ENCODE data around the gene FNIP1. TPM values are rescaled to one million over a fixed set of nuclear protein-coding genes. Genes with fewer than 3 reads are reported as not detected.

FNIP1 gene
- total and polyA plus RNA-seq, 2 experiments from 2014 or later: 10.3 to 25.8 TPM

GRCh38 chr5:131630963-131631350 lies 165.9 kb downstream of the FNIP1 start:
- peak overlapping the region; percentile 43 for H3K27ac ChIP-seq
- peaks cover 35% of the 10 kb centered on the region for H3K4me1 ChIP-seq (ENCODE audit: insufficient read depth)
- in situ Hi-C loops (cut with MboI): no loop called here
- H3K4me3 ChIP-seq: no peak overlapping the region
- H3K27me3 ChIP-seq (replicated peaks; ENCODE audit: insufficient read depth): no peaks in the 10 kb centered on the region
- 44 to 48% methylated on average over 4 of the region's 4 CpGs for WGBS, 2 experiments (ENCODE audit: low coverage in 1 of 2, low lambda C conversion rate in 2 of 2, missing lambda C conversion rate in 2 of 2)
- no peak for TF ChIP-seq EZH2phosphoT487 (IDR thresholded peaks at IDR 0.05; ENCODE audit: insufficient read depth, low read depth)
- TF ChIP-seq EZH2 (IDR thresholded peaks at IDR 0.05; ENCODE audit: insufficient read depth, poor library complexity, severe bottlenecking): no peak
- no peaks in the 10 kb centered on the region for H3K9me3 ChIP-seq (ENCODE audit: low read depth)
- peaks cover 26% of the 10 kb centered on the region for H3F3A ChIP-seq (ENCODE audit: insufficient read depth)
- no peak overlapping the region for H2AFZ ChIP-seq
- H3K4me2 ChIP-seq (ENCODE audit: unreplicated experiment): peak overlapping the region; percentile 16
- peak; percentile 43 for DNase-seq
- H3K9me2 ChIP-seq (ENCODE audit: insufficient read depth): no peaks in the 10 kb centered on the region
- peaks cover 89% of the 10 kb centered on the region for H3K79me2 ChIP-seq (ENCODE audit: insufficient read depth)
- H3K36me3 ChIP-seq (ENCODE audit: low read depth): no peaks in the 10 kb centered on the region
- H3K9ac ChIP-seq: no peak overlapping the region
- no peaks in the 10 kb centered on the region for H4K20me1 ChIP-seq (ENCODE audit: insufficient read depth)

GRCh38 chr5:131630208-131630962 lies 166.4 kb downstream of the FNIP1 start:
- peaks cover 22% of the 10 kb centered on the region for H3F3A ChIP-seq (ENCODE audit: insufficient read depth)
- H3K9ac ChIP-seq: no peak overlapping the region
- H3K36me3 ChIP-seq (ENCODE audit: low read depth): no peaks in the 10 kb centered on the region
- no peaks in the 10 kb centered on the region for H3K9me2 ChIP-seq (ENCODE audit: insufficient read depth)
- no peak overlapping the region for H2AFZ ChIP-seq
- no peaks in the 10 kb centered on the region for H3K27me3 ChIP-seq (replicated peaks; ENCODE audit: insufficient read depth)
- H3K4me3 ChIP-seq: no peak overlapping the region
- peak overlapping the region; percentile 16 for H3K4me2 ChIP-seq (ENCODE audit: unreplicated experiment)
- H4K20me1 ChIP-seq (ENCODE audit: insufficient read depth): no peaks in the 10 kb centered on the region
- DNase-seq: no peak
- H3K9me3 ChIP-seq (ENCODE audit: low read depth): no peaks in the 10 kb centered on the region
- H3K27ac ChIP-seq: peak overlapping the region; percentile 43
- in situ Hi-C loops (cut with MboI): no loop called here
- H3K4me1 ChIP-seq (ENCODE audit: insufficient read depth): peaks cover 33% of the 10 kb centered on the region
- TF ChIP-seq EZH2 (IDR thresholded peaks at IDR 0.05; ENCODE audit: insufficient read depth, poor library complexity, severe bottlenecking) (no peak), EZH2phosphoT487 (IDR thresholded peaks at IDR 0.05; ENCODE audit: insufficient read depth, low read depth) (no peak)
- peaks cover 94% of the 10 kb centered on the region for H3K79me2 ChIP-seq (ENCODE audit: insufficient read depth)
- WGBS, 2 experiments (ENCODE audit: low coverage in 1 of 2, low lambda C conversion rate in 2 of 2, missing lambda C conversion rate in 2 of 2): 18% methylated on average over 4 of the region's 4 CpGs

- no peaks in the 10 kb centered on the region for H3K9me2 ChIP-seq (ENCODE audit: insufficient read depth)
- H4K20me1 ChIP-seq (ENCODE audit: insufficient read depth): no peaks in the 10 kb centered on the region
- H3K27me3 ChIP-seq (replicated peaks; ENCODE audit: insufficient read depth): no peaks in the 10 kb centered on the region
- TF ChIP-seq EZH2 (IDR thresholded peaks at IDR 0.05; ENCODE audit: insufficient read depth, poor library complexity, severe bottlenecking) (no peak), EZH2phosphoT487 (IDR thresholded peaks at IDR 0.05; ENCODE audit: insufficient read depth, low read depth) (no peak)
- peaks cover 22% of the 10 kb centered on the region for H3F3A ChIP-seq (ENCODE audit: insufficient read depth)
- H3K9ac ChIP-seq: no peak overlapping the region
- WGBS, 2 experiments (ENCODE audit: low coverage in 1 of 2, low lambda C conversion rate in 2 of 2, missing lambda C conversion rate in 2 of 2): 11 to 15% methylated on average over 1 of the region's 1 CpG
- H3K9me3 ChIP-seq (ENCODE audit: low read depth): no peaks in the 10 kb centered on the region
- H3K36me3 ChIP-seq (ENCODE audit: low read depth): no peaks in the 10 kb centered on the region
- peak; percentile 68 for DNase-seq
- peaks cover 33% of the 10 kb centered on the region for H3K4me1 ChIP-seq (ENCODE audit: insufficient read depth)
- in situ Hi-C loops (cut with MboI): no loop called here
- no peak overlapping the region for H2AFZ ChIP-seq
- H3K4me2 ChIP-seq (ENCODE audit: unreplicated experiment): peak overlapping the region; percentile 4
- peaks cover 100% of the 10 kb centered on the region for H3K79me2 ChIP-seq (ENCODE audit: insufficient read depth)
- H3K27ac ChIP-seq: 0 out of 2 replicates have a peak overlapping the region, but pooled peaks have one; percentile 13
- H3K4me3 ChIP-seq: no peak overlapping the region
Measured at GRCh38 chr5:131628990-131629389, 167.8 kb downstream of the FNIP1 start.

GRCh38 chr5:131627207-131627865 lies 169.5 kb downstream of the FNIP1 start:
- in situ Hi-C loops (cut with MboI): no loop called here
- H2AFZ ChIP-seq: no peak overlapping the region

More at GRCh38 chr5:131627207-131627865, 169.5 kb downstream of the FNIP1 start:
- Histone ChIP-seq H4K20me1 (ENCODE audit: insufficient read depth) (no peaks in the 10 kb centered on the region), H3K79me2 (ENCODE audit: insufficient read depth) (peaks cover 100% of the 10 kb centered on the region), H3K27me3 (replicated peaks; ENCODE audit: insufficient read depth) (no peaks in the 10 kb centered on the region), H3K9me2 (ENCODE audit: insufficient read depth) (no peaks in the 10 kb centered on the region), H3K27ac (no peak overlapping the region), H3K4me1 (ENCODE audit: insufficient read depth) (peaks cover 34% of the 10 kb centered on the region), H3K4me3 (no peak overlapping the region), H3F3A (ENCODE audit: insufficient read depth) (peaks cover 31% of the 10 kb centered on the region), H3K4me2 (ENCODE audit: unreplicated experiment) (no peak overlapping the region), H3K9ac (no peak overlapping the region), H3K36me3 (ENCODE audit: low read depth) (no peaks in the 10 kb centered on the region), H3K9me3 (ENCODE audit: low read depth) (no peaks in the 10 kb centered on the region)
- DNase-seq: peak; percentile 10
- 70 to 77% methylated on average over 4 of the region's 4 CpGs for WGBS, 2 experiments (ENCODE audit: low coverage in 1 of 2, low lambda C conversion rate in 2 of 2, missing lambda C conversion rate in 2 of 2)
- TF ChIP-seq EZH2 (IDR thresholded peaks at IDR 0.05; ENCODE audit: insufficient read depth, poor library complexity, severe bottlenecking) (no peak), EZH2phosphoT487 (IDR thresholded peaks at IDR 0.05; ENCODE audit: insufficient read depth, low read depth) (no peak)

All from GM23248 (cell line).